Frontal cortex (tissue), 4 donors: Measurements from ENCODE around the gene APRT. TPM values are rescaled to one million over a fixed set of nuclear protein-coding genes. Genes with fewer than 3 reads are reported as not detected.

Experiments
- DNase-seq, 2 donors: peaks; one replicate each; pipeline ENCODE4 v3.0.0; 2012; ENCODE audit warnings: low spot score in 2 of 2
- FAIRE-seq: peaks from 2 replicates; lab custom pipeline; 2012; peaks lifted over from hg19 to GRCh38; lab: Jason Lieb, UNC
- total RNA-seq: library from RNA; depleted of rRNA; stranded (reverse); fragments of >200 nt; gene quantifications from one replicate; pipeline ENCODE4 v1.2.3, GENCODE V29; 2014
- donor health status: control.
- donor health status: control.
- donor health status: control.

APRT gene
- total RNA-seq, 1 donor from 2014 or later, result 15.9 TPM

DNA sequence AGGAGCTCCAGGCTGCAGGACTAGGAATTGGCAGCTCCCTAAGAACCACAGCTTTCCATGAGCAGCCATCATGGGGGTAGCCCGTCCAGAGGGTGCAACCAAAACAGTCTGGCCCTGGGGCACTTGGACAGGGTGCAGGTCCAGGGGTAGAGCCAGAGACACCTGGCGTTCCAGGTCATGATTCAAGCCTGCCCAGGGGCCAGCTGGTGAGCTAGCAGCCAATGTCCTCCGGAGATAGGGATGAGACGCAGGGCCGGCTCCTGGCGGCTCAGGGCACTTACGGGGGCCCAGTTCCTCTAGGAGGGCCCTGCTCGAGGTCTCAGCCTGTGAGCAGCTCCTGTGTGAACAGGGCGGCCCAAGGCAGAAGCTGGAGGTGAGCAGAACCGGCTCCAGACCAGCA is 48.8 kb downstream of the APRT start:
- DNase-seq, result no peak

DNA sequence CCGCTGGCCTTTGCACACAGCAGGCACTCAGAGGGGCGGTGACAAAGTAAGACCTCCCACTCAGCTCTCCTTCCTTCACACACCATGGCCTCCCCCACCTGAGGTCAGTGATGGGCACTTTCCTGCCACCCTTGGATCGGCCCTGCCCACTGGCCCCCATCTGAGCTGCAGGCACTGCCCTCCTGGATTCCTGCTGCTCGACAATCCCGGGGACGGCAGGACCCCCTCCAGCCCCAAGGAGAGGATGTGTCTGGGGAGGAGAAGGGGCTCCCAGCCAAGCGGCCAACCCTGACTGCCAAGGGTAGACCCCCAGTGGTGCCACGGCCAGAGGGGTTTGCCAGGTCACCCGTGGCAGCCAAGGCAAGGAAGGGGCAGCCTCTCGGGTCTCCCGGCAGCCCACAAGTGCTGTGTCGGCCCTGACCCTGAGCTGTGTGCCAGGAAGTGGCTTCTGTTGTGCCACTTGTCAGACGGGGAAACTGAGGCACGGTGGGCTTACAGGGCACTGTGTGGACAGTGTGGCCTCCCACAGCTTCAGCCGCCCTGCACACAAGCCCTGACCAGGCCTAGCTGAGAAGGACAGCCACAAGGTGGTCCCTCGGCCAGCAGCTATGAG is 49.4 kb downstream of the APRT start:
- FAIRE-seq (no peak), DNase-seq (no peak)

More for the DNA sequence above, 48.8 kb downstream of the APRT start:
- FAIRE-seq, result no peak

- DNase-seq, result no peak
- no peak for FAIRE-seq
Observed at GRCh38 chr16:88761830-88762229, 49.9 kb downstream of the APRT start.

DNA sequence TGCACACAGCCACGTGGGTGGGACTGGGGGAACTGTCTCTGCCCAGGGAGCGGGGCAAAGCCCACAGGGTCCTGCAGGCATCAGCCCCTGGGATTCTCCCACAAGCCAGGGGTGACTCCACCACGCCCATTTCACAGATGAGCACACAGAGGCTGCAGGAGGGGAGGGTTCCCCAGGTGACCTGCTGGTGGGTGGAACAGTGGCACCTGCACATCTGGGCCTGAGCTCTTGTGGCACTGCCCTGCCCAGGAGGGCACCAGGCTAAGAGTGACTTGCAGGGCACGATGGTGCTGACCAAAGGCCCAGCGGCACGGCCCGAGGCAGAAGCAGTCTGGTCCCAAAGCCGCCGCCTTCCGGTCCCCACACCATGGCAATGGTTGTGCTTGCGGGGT is 50.6 kb downstream of the APRT start:
- no peak for FAIRE-seq
- DNase-seq, result no peak

GRCh38 chr16:88760424-88761142 is 51.1 kb downstream of the APRT start:
- DNase-seq (no peak), FAIRE-seq (no peak)

DNA sequence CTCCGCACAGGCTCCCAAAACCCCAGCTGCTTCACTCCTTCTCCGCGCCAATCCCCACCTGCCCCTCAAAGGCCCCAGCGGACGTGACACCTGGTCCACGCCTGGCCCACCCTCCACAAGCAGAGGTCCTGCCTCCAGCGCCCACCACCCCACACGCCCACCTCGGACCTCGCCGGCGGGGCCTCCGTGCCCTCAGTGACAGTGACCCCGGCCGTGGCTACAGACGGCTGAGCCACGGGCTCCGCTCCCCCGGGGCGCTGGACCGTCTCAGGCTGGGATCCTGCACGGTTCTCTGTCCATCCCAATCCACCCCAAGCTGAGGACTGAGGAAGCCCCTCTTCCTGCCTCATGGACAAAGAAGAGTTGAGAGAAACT is 51.8 kb downstream of the APRT start:
- DNase-seq (no peak), FAIRE-seq (no peak)

Other genes with a start within 250 kb of the APRT start
- 13.9 TPM for gene ZC3H18, start 241.5 kb downstream of the APRT start, total RNA-seq
- not detected for gene IL17C, start 173.4 kb downstream of the APRT start, total RNA-seq
- 24.9 TPM for gene CYBA, start 160.9 kb downstream of the APRT start, total RNA-seq
- gene MVD, start 148.8 kb downstream of the APRT start, total RNA-seq, result 66.0 TPM
- gene SNAI3, start 125.4 kb downstream of the APRT start, total RNA-seq, result not detected
- 10.2 TPM for gene RNF166, start 105.5 kb downstream of the APRT start, total RNA-seq
- gene CTU2, start 105.4 kb downstream of the APRT start, total RNA-seq, result 15.1 TPM
- 4.1 TPM for gene PIEZO1, start 26.7 kb downstream of the APRT start, total RNA-seq
- 1.2 TPM for gene CDT1, start 8.1 kb downstream of the APRT start, total RNA-seq
- gene GALNS, start 45.0 kb upstream of the APRT start, total RNA-seq, result 5.7 TPM
- gene TRAPPC2L, start 45.2 kb upstream of the APRT start, total RNA-seq, result 26.5 TPM
- not detected for gene PABPN1L, start 54.7 kb upstream of the APRT start, total RNA-seq
- 0.82 TPM for gene CBFA2T3, start 165.3 kb upstream of the APRT start, total RNA-seq